Suprapubic skin (tissue), 3 donors: ENCODE results near the gene CRYGS.

Source experiments
- CTCF ChIP-seq, 2 donors: fragments of 200-600 bp in 1 of 2; fragments of 450-650 bp in 1 of 2; sonication (generic) in 1 of 2; IDR thresholded peaks; one replicate each; pipeline ENCODE4 v1.5.1; 2016 to 2019; ENCODE audit warnings: antibody characterized with exemption in 2 of 2, mild to moderate bottlenecking in 1 of 2, moderate library complexity in 1 of 2
- EP300 ChIP-seq: sonication (generic); formaldehyde crosslinking; IDR thresholded peaks from one replicate; pipeline ENCODE4 v1.6.1; 2017; ENCODE audit warnings: antibody characterized with exemption
- POLR2A ChIP-seq, 2 donors: fragments of 450-650 bp; IDR thresholded peaks; one replicate each; pipeline ENCODE4 v1.6.1; 2017; ENCODE audit warnings: antibody characterized with exemption in 2 of 2, mild to moderate bottlenecking in 2 of 2, moderate library complexity in 2 of 2

- TF ChIP-seq CTCF (IDR thresholded peaks at IDR 0.05) (no peak), EP300 (no peak), POLR2A (IDR thresholded peaks at IDR 0.05) (no peak)
Measured at GRCh38 chr3:186511702-186512101, 32.5 kb downstream of the CRYGS start.
